PC-3 (cell line): ENCODE measurements around the gene TSN. TPM values are rescaled to one million over a fixed set of nuclear protein-coding genes. Genes with fewer than 3 reads are reported as not detected.

Experiments used
- ATAC-seq: fragments of 200-7000 bp; cut with Tn5 transposase; 2 replicates; pipeline ENCODE4 v1.9.1; 2020; ENCODE audit warnings: mild to moderate bottlenecking, moderate library complexity
- BruUV-seq: library from RNA; stranded (reverse); fragments of 400-500 nt; replicated peaks from 2 replicates; lab custom pipeline; 2021; lab: Mats Ljungman, UMichigan
- CTCF ChIA-PET: fragments of 300-600 bp; sonication (Branson Sonifier 250); formaldehyde crosslinking; loops from one replicate; lab custom pipeline; 2022; ENCODE audit warnings: antibody characterized with exemption; lab: Charles Lee
- POLR2A ChIA-PET: fragments of 300-600 bp; sonication (Branson Sonifier 250); formaldehyde crosslinking; loops from one replicate; lab custom pipeline; 2022; ENCODE audit warnings: antibody characterized with exemption; ENCODE audit not compliant: unreplicated experiment; lab: Charles Lee
- DNase-seq: peaks from one replicate; pipeline ENCODE4 v3.0.0-alpha.2; 2015
- H2AFZ ChIP-seq: fragments of 300-600 bp; sonication (generic); 2 replicates; pipeline ENCODE4 v1.6.0; 2016; ENCODE audit warnings: antibody characterized with exemption, low read length
- H3F3A ChIP-seq: fragments of 300-600 bp; sonication (generic); one replicate; pipeline ENCODE4 v1.6.0; 2017; ENCODE audit warnings: antibody characterized with exemption, low read length, control low read depth, mild to moderate bottlenecking; ENCODE audit not compliant: unreplicated experiment
- H3K27ac ChIP-seq: fragments of 300-600 bp; sonication (generic); 2 replicates; pipeline ENCODE4 v1.5.1; 2016; ENCODE audit warnings: mild to moderate bottlenecking, low read length
- H3K27me3 ChIP-seq: fragments of 300-600 bp; sonication (generic); 2 replicates; pipeline ENCODE4 v1.6.1; 2016; ENCODE audit warnings: low read length, mixed read lengths
- H3K36me3 ChIP-seq: fragments of 300-600 bp; sonication (generic); 2 replicates; pipeline ENCODE4 v1.6.1; 2016; ENCODE audit warnings: low read depth, mixed run types, low read length, mixed read lengths
- H3K4me1 ChIP-seq: fragments of 300-600 bp; sonication (generic); 2 replicates; pipeline ENCODE4 v1.5.1; 2016; ENCODE audit warnings: low read length; ENCODE audit not compliant: insufficient read depth
- H3K4me2 ChIP-seq: fragments of 300-600 bp; sonication (generic); 2 replicates; pipeline ENCODE4 v1.6.0; 2016; ENCODE audit warnings: low read length
- H3K4me3 ChIP-seq: fragments of 300-600 bp; sonication (generic); 2 replicates; pipeline ENCODE4 v1.5.1; 2016; ENCODE audit warnings: mild to moderate bottlenecking, low read length, mixed read lengths
- H3K79me2 ChIP-seq: fragments of 300-600 bp; sonication (generic); 2 replicates; pipeline ENCODE4 v1.6.1; 2017; ENCODE audit warnings: low read length, mixed read lengths
- H3K9ac ChIP-seq: fragments of 300-600 bp; sonication (generic); 2 replicates; pipeline ENCODE4 v1.6.0; 2016; ENCODE audit warnings: mild to moderate bottlenecking, low read length
- H3K9me2 ChIP-seq: fragments of 300-600 bp; sonication (generic); replicated peaks from 2 replicates; pipeline ENCODE4 v1.6.1; 2016; ENCODE audit warnings: mixed run types, low read length, mixed read lengths
- H3K9me3 ChIP-seq: fragments of 300-600 bp; sonication (generic); 2 replicates; pipeline ENCODE4 v1.6.1; 2016; ENCODE audit warnings: low read length, mixed read lengths
- H4K20me1 ChIP-seq: fragments of 300-600 bp; sonication (generic); 2 replicates; pipeline ENCODE4 v1.6.1; 2016; ENCODE audit warnings: low read length, mixed read lengths
- CTCF ChIP-seq: fragments of 300-600 bp; sonication (generic); conservative IDR thresholded peaks from 2 replicates; pipeline ENCODE4 v1.5.1; 2017; ENCODE audit warnings: antibody characterized with exemption, low read depth, mild to moderate bottlenecking, low read length
- EZH2 ChIP-seq: fragments of 300-600 bp; sonication (generic); IDR thresholded peaks from one replicate; pipeline ENCODE4 v1.6.1; 2017; ENCODE audit warnings: antibody characterized with exemption, mild to moderate bottlenecking, low read length; ENCODE audit not compliant: unreplicated experiment
- EZH2phosphoT487 ChIP-seq: fragments of 300-600 bp; sonication (generic); IDR thresholded peaks from 2 replicates; pipeline ENCODE4 v1.6.1; 2018; ENCODE audit warnings: mild to moderate bottlenecking, antibody characterized with exemption, low read length, borderline replicate concordance
- intact Hi-C: fragments of 100-400 bp; cut with micrococcal nuclease; formaldehyde crosslinking; loops from 2 replicates; pipeline ENCODE4 v1.9.0; 2023
- total RNA-seq: library from RNA; depleted of rRNA; stranded (reverse); fragments of >200 nt; gene quantifications from 2 replicates; pipeline ENCODE4 v1.2.3, GENCODE V29; 2014

TSN gene
- total RNA-seq, 1 experiment from 2014 or later = 55.0 TPM

- Histone ChIP-seq H2AFZ (no peak overlapping the region), H3K4me1 (no peaks in the 10 kb centered on the region), H3K4me2 (no peak overlapping the region), H3F3A (no peaks in the 10 kb centered on the region), H3K4me3 (no peak overlapping the region), H3K9me3 (no peaks in the 10 kb centered on the region), H3K36me3 (no peaks in the 10 kb centered on the region), H4K20me1 (no peaks in the 10 kb centered on the region), H3K27ac (no peak overlapping the region), H3K79me2 (no peaks in the 10 kb centered on the region), H3K9me2 (no peaks in the 10 kb centered on the region), H3K9ac (no peak overlapping the region), H3K27me3 (peaks cover 44% of the 10 kb centered on the region)
- intact Hi-C loops = no loop called here
- BruUV-seq = no TSS peak
- no peak for TF ChIP-seq CTCF
- TF ChIP-seq EZH2 = no peak
- TF ChIP-seq EZH2phosphoT487 = no peak
- ChIA-PET CTCF (interaction anchor here (0.5 kb wide), 1 partner anchor 718 kb away, joined by 5 read pairs; no protein-coding TSS in a partner anchor), POLR2A (no interaction called here)
- DNase-seq = no peak
- no peak for ATAC-seq
Measured at GRCh38 chr2:121803503-121803902, 48.1 kb downstream of the TSN start.

GRCh38 chr2:121804340-121804739, 48.9 kb downstream of the TSN start:
- no peaks in the 10 kb centered on the region for H3K79me2 ChIP-seq
- no peak overlapping the region for H3K27ac ChIP-seq
- no peak for TF ChIP-seq EZH2phosphoT487
- peaks cover 41% of the 10 kb centered on the region for H3K27me3 ChIP-seq
- intact Hi-C loops = no loop called here
- POLR2A ChIA-PET = no interaction called here
- H3K9ac ChIP-seq = no peak overlapping the region
- DNase-seq (no peak), ATAC-seq (no peak)
- H2AFZ ChIP-seq = no peak overlapping the region
- H3K4me3 ChIP-seq = no peak overlapping the region
- H3K9me3 ChIP-seq = no peaks in the 10 kb centered on the region
- H3K9me2 ChIP-seq = no peaks in the 10 kb centered on the region
- H4K20me1 ChIP-seq = no peaks in the 10 kb centered on the region
- no peaks in the 10 kb centered on the region for H3F3A ChIP-seq
- CTCF ChIA-PET = no interaction called here
- no peaks in the 10 kb centered on the region for H3K4me1 ChIP-seq
- BruUV-seq = no TSS peak
- H3K36me3 ChIP-seq = no peaks in the 10 kb centered on the region
- no peak overlapping the region for H3K4me2 ChIP-seq

GRCh38 chr2:121804997-121805765, 49.7 kb downstream of the TSN start:
- ATAC-seq (no peak), DNase-seq (no peak)
- no peaks in the 10 kb centered on the region for H3K9me2 ChIP-seq
- H3K4me2 ChIP-seq = no peak overlapping the region
- TF ChIP-seq CTCF = no peak
- no peak for TF ChIP-seq EZH2phosphoT487
- TF ChIP-seq EZH2 = no peak
- H3K27me3 ChIP-seq = peaks cover 35% of the 10 kb centered on the region
- ChIA-PET POLR2A (no interaction called here), CTCF (no interaction called here)
- H3K9ac ChIP-seq = no peak overlapping the region
- no peaks in the 10 kb centered on the region for H3K4me1 ChIP-seq
- H3K36me3 ChIP-seq = no peaks in the 10 kb centered on the region
- H3K27ac ChIP-seq = no peak overlapping the region
- no peak overlapping the region for H2AFZ ChIP-seq
- H3K79me2 ChIP-seq = no peaks in the 10 kb centered on the region
- no peaks in the 10 kb centered on the region for H4K20me1 ChIP-seq
- no peaks in the 10 kb centered on the region for H3F3A ChIP-seq
- BruUV-seq = no TSS peak
- H3K4me3 ChIP-seq = no peak overlapping the region
- intact Hi-C loops = no loop called here
- no peaks in the 10 kb centered on the region for H3K9me3 ChIP-seq
